ENCODE measurements around the gene RGP1. TPM values are rescaled to one million over a fixed set of nuclear protein-coding genes. Genes with fewer than 3 reads are reported as not detected.

The RGP1 gene
- total and polyA plus RNA-seq, 2 donors = 6.5 to 7.4 TPM

- H3K27ac ChIP-seq (ENCODE audit: low read depth in 1 of 2, low read length in 1 of 2) = peak overlapping the region; percentile 32 to 55
- peak in 7 of 9 donors; percentile 54 to 86 (median 66) for DNase-seq (ENCODE audit: low read depth in 6 of 9, low spot score in 9 of 9)
- no peaks in the 10 kb centered on the region for H3K27me3 ChIP-seq (ENCODE audit: control insufficient read depth in 2 of 2, insufficient read depth in 1 of 2, low read length in 1 of 2)
- no peaks in the 10 kb centered on the region for H3K9me3 ChIP-seq (ENCODE audit: control insufficient read depth in 2 of 2, insufficient read depth in 1 of 2, low read length in 1 of 2)
- peak overlapping the region; percentile 56 to 64 for H3K4me3 ChIP-seq (ENCODE audit: low read length in 2 of 2)
- 6% methylated on average over 48 of the region's 48 CpGs for WGBS
- peaks cover 6 to 14% of the 10 kb centered on the region in 2 donors for H3K4me1 ChIP-seq (ENCODE audit: control insufficient read depth in 2 of 2, insufficient read depth in 2 of 2, low read length in 2 of 2)
- H3K36me3 ChIP-seq (ENCODE audit: control insufficient read depth in 2 of 2, insufficient read depth in 2 of 2, low read length in 1 of 2) = peaks cover 24 to 28% of the 10 kb centered on the region in 2 donors
Observed at GRCh38 chr9:35756275-35757225, 7.5 kb downstream of the RGP1 start.

GRCh38 chr9:35757226-35757891, 8.3 kb downstream of the RGP1 start:
- Histone ChIP-seq H3K9me3 (ENCODE audit: control insufficient read depth in 2 of 2, insufficient read depth in 1 of 2, low read length in 1 of 2) (no peaks in the 10 kb centered on the region), H3K4me1 (ENCODE audit: control insufficient read depth in 2 of 2, insufficient read depth in 2 of 2, low read length in 2 of 2) (peaks cover 6 to 14% of the 10 kb centered on the region in 2 donors), H3K27ac (ENCODE audit: low read depth in 1 of 2, low read length in 1 of 2) (peak overlapping the region; percentile 55 to 56), H3K27me3 (ENCODE audit: control insufficient read depth in 2 of 2, insufficient read depth in 1 of 2, low read length in 1 of 2) (no peaks in the 10 kb centered on the region), H3K36me3 (ENCODE audit: control insufficient read depth in 2 of 2, insufficient read depth in 2 of 2, low read length in 1 of 2) (peaks cover 16 to 20% of the 10 kb centered on the region in 2 donors), H3K4me3 (ENCODE audit: low read length in 2 of 2) (peak overlapping the region; percentile 56 to 64)
- WGBS = 7% methylated on average over 20 of the region's 20 CpGs
- peak in 4 of 9 donors; percentile 12 to 52 (median 20) for DNase-seq (ENCODE audit: low read depth in 6 of 9, low spot score in 9 of 9)

- Histone ChIP-seq H3K27ac (ENCODE audit: low read depth in 1 of 2, low read length in 1 of 2) (no peak overlapping the region), H3K27me3 (ENCODE audit: control insufficient read depth in 2 of 2, insufficient read depth in 1 of 2, low read length in 1 of 2) (no peaks in the 10 kb centered on the region), H3K4me3 (ENCODE audit: low read length in 2 of 2) (peak overlapping the region in 1 of 2 donors; percentile 64), H3K4me1 (ENCODE audit: control insufficient read depth in 2 of 2, insufficient read depth in 2 of 2, low read length in 2 of 2) (peaks cover 6 to 14% of the 10 kb centered on the region in 2 donors), H3K9me3 (ENCODE audit: control insufficient read depth in 2 of 2, insufficient read depth in 1 of 2, low read length in 1 of 2) (no peaks in the 10 kb centered on the region), H3K36me3 (ENCODE audit: control insufficient read depth in 2 of 2, insufficient read depth in 2 of 2, low read length in 1 of 2) (peaks cover 12 to 15% of the 10 kb centered on the region in 2 donors)
- no peak for DNase-seq (ENCODE audit: low read depth in 6 of 9, low spot score in 9 of 9)
Observed at GRCh38 chr9:35757892-35758275, 8.8 kb downstream of the RGP1 start.

DNA sequence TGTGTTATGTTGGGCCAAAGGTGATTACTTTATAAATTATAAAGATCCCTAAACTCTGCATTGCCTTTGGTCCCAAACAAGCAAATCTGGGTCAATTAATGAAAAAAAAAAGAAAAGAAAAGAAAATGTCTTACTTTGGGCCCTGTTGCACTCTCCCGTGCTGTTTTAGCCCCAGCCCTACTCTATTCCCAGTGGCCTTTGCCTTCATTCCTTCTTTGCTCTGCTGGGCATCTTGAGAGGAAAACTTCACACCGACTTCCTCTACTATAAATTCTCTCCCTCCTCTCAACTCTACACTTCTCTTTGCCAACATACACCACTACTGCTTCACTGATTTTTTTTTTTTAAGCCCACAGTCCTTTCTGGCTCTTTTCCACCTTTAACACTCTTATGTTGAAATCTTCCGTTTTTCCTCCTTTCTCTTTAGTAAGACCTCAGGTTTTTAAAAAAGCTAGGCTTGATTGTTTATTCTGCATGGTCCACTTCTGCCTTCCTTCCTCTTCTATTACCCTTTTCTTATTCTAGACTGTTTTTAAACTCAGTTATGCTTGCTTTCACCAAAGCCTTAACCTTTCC, 9.5 kb downstream of the RGP1 start:
- Histone ChIP-seq H3K9me3 (ENCODE audit: control insufficient read depth in 2 of 2, insufficient read depth in 1 of 2, low read length in 1 of 2) (no peaks in the 10 kb centered on the region), H3K27ac (ENCODE audit: low read depth in 1 of 2, low read length in 1 of 2) (no peak overlapping the region), H3K4me1 (ENCODE audit: control insufficient read depth in 2 of 2, insufficient read depth in 2 of 2, low read length in 2 of 2) (peaks cover 6 to 14% of the 10 kb centered on the region in 2 donors), H3K27me3 (ENCODE audit: control insufficient read depth in 2 of 2, insufficient read depth in 1 of 2, low read length in 1 of 2) (no peaks in the 10 kb centered on the region), H3K36me3 (ENCODE audit: control insufficient read depth in 2 of 2, insufficient read depth in 2 of 2, low read length in 1 of 2) (peaks cover 6 to 8% of the 10 kb centered on the region in 2 donors), H3K4me3 (ENCODE audit: low read length in 2 of 2) (no peak overlapping the region)
- WGBS = 48% methylated on average over 3 of the region's 3 CpGs
- no peak for DNase-seq (ENCODE audit: low read depth in 6 of 9, low spot score in 9 of 9)

GRCh38 chr9:35759795-35760194, 10.7 kb downstream of the RGP1 start:
- Histone ChIP-seq H3K36me3 (ENCODE audit: control insufficient read depth in 2 of 2, insufficient read depth in 2 of 2, low read length in 1 of 2) (no peaks in the 10 kb centered on the region), H3K27ac (ENCODE audit: low read depth in 1 of 2, low read length in 1 of 2) (no peak overlapping the region), H3K27me3 (ENCODE audit: control insufficient read depth in 2 of 2, insufficient read depth in 1 of 2, low read length in 1 of 2) (no peaks in the 10 kb centered on the region), H3K4me3 (ENCODE audit: low read length in 2 of 2) (no peak overlapping the region), H3K9me3 (ENCODE audit: control insufficient read depth in 2 of 2, insufficient read depth in 1 of 2, low read length in 1 of 2) (no peaks in the 10 kb centered on the region), H3K4me1 (ENCODE audit: control insufficient read depth in 2 of 2, insufficient read depth in 2 of 2, low read length in 2 of 2) (peaks cover 6 to 14% of the 10 kb centered on the region in 2 donors)
- no peak for DNase-seq (ENCODE audit: low read depth in 6 of 9, low spot score in 9 of 9)
- 97% methylated on average over 4 of the region's 4 CpGs for WGBS

GRCh38 chr9:35760651-35761050, 11.6 kb downstream of the RGP1 start:
- Histone ChIP-seq H3K27ac (ENCODE audit: low read depth in 1 of 2, low read length in 1 of 2) (no peak overlapping the region), H3K9me3 (ENCODE audit: control insufficient read depth in 2 of 2, insufficient read depth in 1 of 2, low read length in 1 of 2) (no peaks in the 10 kb centered on the region), H3K27me3 (ENCODE audit: control insufficient read depth in 2 of 2, insufficient read depth in 1 of 2, low read length in 1 of 2) (no peaks in the 10 kb centered on the region), H3K4me1 (ENCODE audit: control insufficient read depth in 2 of 2, insufficient read depth in 2 of 2, low read length in 2 of 2) (peaks cover 6 to 14% of the 10 kb centered on the region in 2 donors), H3K36me3 (ENCODE audit: control insufficient read depth in 2 of 2, insufficient read depth in 2 of 2, low read length in 1 of 2) (no peaks in the 10 kb centered on the region), H3K4me3 (ENCODE audit: low read length in 2 of 2) (no peak overlapping the region)
- DNase-seq (ENCODE audit: low read depth in 6 of 9, low spot score in 9 of 9) = no peak
- 61% methylated on average over 2 of the region's 2 CpGs for WGBS

- Histone ChIP-seq H3K27me3 (ENCODE audit: control insufficient read depth in 2 of 2, insufficient read depth in 1 of 2, low read length in 1 of 2) (no peaks in the 10 kb centered on the region), H3K4me1 (ENCODE audit: control insufficient read depth in 2 of 2, insufficient read depth in 2 of 2, low read length in 2 of 2) (no peaks in the 10 kb centered on the region), H3K4me3 (ENCODE audit: low read length in 2 of 2) (no peak overlapping the region), H3K36me3 (ENCODE audit: control insufficient read depth in 2 of 2, insufficient read depth in 2 of 2, low read length in 1 of 2) (no peaks in the 10 kb centered on the region), H3K27ac (ENCODE audit: low read depth in 1 of 2, low read length in 1 of 2) (no peak overlapping the region), H3K9me3 (ENCODE audit: control insufficient read depth in 2 of 2, insufficient read depth in 1 of 2, low read length in 1 of 2) (no peaks in the 10 kb centered on the region)
- DNase-seq (ENCODE audit: low read depth in 6 of 9, low spot score in 9 of 9) = no peak
- 97% methylated on average over 2 of the region's 2 CpGs for WGBS
Observed at GRCh38 chr9:35763181-35763580, 14.1 kb downstream of the RGP1 start.

GRCh38 chr9:35763803-35764202, 14.7 kb downstream of the RGP1 start:
- Histone ChIP-seq H3K27me3 (ENCODE audit: control insufficient read depth in 2 of 2, insufficient read depth in 1 of 2, low read length in 1 of 2) (no peaks in the 10 kb centered on the region), H3K27ac (ENCODE audit: low read depth in 1 of 2, low read length in 1 of 2) (no peak overlapping the region), H3K4me1 (ENCODE audit: control insufficient read depth in 2 of 2, insufficient read depth in 2 of 2, low read length in 2 of 2) (no peaks in the 10 kb centered on the region), H3K9me3 (ENCODE audit: control insufficient read depth in 2 of 2, insufficient read depth in 1 of 2, low read length in 1 of 2) (no peaks in the 10 kb centered on the region), H3K4me3 (ENCODE audit: low read length in 2 of 2) (no peak overlapping the region), H3K36me3 (ENCODE audit: control insufficient read depth in 2 of 2, insufficient read depth in 2 of 2, low read length in 1 of 2) (no peaks in the 10 kb centered on the region)
- 100% methylated on average over 1 of the region's 1 CpG for WGBS
- no peak for DNase-seq (ENCODE audit: low read depth in 6 of 9, low spot score in 9 of 9)

- Histone ChIP-seq H3K9me3 (ENCODE audit: control insufficient read depth in 2 of 2, insufficient read depth in 1 of 2, low read length in 1 of 2) (no peaks in the 10 kb centered on the region), H3K27me3 (ENCODE audit: control insufficient read depth in 2 of 2, insufficient read depth in 1 of 2, low read length in 1 of 2) (no peaks in the 10 kb centered on the region), H3K27ac (ENCODE audit: low read depth in 1 of 2, low read length in 1 of 2) (no peak overlapping the region), H3K4me3 (ENCODE audit: low read length in 2 of 2) (no peak overlapping the region), H3K4me1 (ENCODE audit: control insufficient read depth in 2 of 2, insufficient read depth in 2 of 2, low read length in 2 of 2) (no peaks in the 10 kb centered on the region), H3K36me3 (ENCODE audit: control insufficient read depth in 2 of 2, insufficient read depth in 2 of 2, low read length in 1 of 2) (no peaks in the 10 kb centered on the region)
- no peak for DNase-seq (ENCODE audit: low read depth in 6 of 9, low spot score in 9 of 9)
- 97% methylated on average over 2 of the region's 2 CpGs for WGBS
Observed at GRCh38 chr9:35766997-35767396, 17.9 kb downstream of the RGP1 start.

All from thymus (tissue), 11 donors.